GM20000 (cell line): ENCODE data around the gene ZGPAT.

Experiments
- DNase-seq: peaks from one replicate; pipeline ENCODE4 v3.0.0; 2012; ENCODE audit warnings: low spot score
- CTCF ChIP-seq: IDR thresholded peaks from 2 replicates; pipeline ENCODE4 v1.5.1; 2012; ENCODE audit warnings: mild to moderate bottlenecking, control low read depth; ENCODE audit errors: extremely low read depth, missing control alignments

ZGPAT gene

GRCh38 chr20:63749597-63750508 is 42.0 kb downstream of the ZGPAT start:
- no peak for TF ChIP-seq CTCF
- DNase-seq: no peak

- DNase-seq: no peak
- TF ChIP-seq CTCF: no peak
Measured at GRCh38 chr20:63750807-63751470, 43.1 kb downstream of the ZGPAT start.

GRCh38 chr20:63751471-63752271 is 43.8 kb downstream of the ZGPAT start:
- TF ChIP-seq CTCF: no peak
- DNase-seq: no peak

GRCh38 chr20:63752411-63753101 is 44.7 kb downstream of the ZGPAT start:
- no peak for DNase-seq

DNA sequence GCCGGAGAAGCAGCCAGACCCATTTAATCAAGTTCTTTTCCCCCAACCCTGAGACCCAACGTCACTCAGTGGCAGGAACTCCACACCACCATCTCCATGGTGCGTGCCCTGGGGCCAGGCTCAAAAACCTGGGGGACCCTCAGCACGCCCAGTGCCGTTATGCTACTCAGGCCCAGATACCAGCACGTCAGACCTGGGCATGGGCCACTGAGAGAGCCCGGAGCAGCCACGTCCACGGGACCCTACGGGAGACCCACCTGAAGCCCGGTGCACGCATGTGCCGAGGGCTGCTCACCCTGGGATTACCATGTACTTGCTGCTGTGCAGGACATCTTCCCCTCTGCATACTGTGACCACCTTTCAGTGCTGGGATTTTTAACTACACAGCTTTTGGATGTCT is 45.5 kb downstream of the ZGPAT start:
- TF ChIP-seq CTCF: no peak
- DNase-seq: no peak

More at GRCh38 chr20:63752411-63753101, 44.7 kb downstream of the ZGPAT start:
- no peak for TF ChIP-seq CTCF

DNA sequence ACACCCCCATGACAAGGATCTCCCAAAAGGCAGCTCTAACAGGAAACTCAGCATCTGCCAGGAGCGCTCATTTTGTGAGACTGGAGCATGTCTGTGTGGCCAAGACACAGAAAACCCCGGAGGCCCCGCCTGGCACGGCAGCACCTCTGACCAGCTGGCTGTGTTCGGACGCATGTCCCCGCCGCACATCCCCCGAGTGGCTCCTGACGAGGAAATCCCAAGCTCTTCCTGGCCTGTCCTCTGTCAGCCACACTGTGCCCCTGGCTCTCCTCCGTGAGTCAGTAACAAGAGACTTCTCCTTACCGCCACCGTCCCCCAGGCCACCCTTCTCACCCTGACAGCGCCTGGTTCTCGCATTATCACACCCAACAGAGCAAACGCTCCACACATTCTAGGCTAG is 46.2 kb downstream of the ZGPAT start:
- no peak for TF ChIP-seq CTCF
- no peak for DNase-seq
